ENCODE results near the gene GALNT18.

Gene GALNT18

GRCh38 chr11:11584937-11585336, 36.9 kb downstream of the GALNT18 start:
- DNase-seq = no peak

DNA sequence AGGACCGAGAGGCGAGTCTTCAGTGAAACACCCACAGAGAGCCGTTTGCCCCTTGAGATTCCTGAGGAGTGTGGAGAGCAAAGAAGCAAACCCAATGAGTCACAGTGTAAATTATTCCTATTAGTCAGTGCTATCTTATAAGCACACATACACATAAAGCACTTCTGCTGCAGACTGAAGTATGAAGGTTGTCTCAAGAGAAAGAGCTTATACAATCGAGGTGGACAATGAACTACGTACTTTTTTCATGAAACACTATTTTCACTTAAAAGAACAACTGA, 37.3 kb downstream of the GALNT18 start:
- DNase-seq = no peak

DNA sequence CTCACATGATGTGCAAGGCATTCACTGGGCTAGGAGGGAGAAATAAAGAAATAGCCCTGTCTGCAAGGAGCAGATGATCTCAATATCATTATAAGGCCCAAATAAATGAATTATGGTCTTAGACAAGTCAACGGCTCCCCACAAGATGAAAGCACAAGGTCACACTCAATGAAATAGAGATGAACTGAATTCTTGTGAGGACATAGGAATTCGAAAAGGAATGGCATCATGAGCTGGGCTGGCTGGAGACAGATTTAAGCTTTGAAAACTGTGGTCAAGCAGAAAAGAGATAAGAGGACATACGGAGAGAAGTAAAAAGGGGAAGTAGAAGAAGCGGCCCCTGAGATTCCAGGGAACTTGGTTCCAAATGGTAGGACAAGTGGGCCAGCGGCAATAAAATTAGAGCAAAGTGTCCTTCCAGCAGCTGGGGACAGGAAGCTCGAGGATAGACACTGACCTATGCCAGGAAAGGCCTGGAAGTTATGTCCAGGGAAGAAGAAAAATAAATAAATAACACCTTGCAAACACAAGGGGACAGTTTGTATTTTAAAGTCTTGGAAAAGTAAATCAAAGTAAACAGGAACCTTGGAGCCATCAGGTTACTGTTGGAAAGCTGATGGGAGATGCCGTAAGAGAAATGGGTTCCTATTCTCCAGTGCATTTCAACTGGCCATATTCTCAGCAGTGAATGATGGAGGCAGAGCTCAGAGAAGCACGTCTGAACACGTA, 37.8 kb downstream of the GALNT18 start:
- DNase-seq = no peak

- no peak for DNase-seq
These were observed 39.6 kb downstream of the GALNT18 start for GRCh38 chr11:11582011-11582701.

DNA sequence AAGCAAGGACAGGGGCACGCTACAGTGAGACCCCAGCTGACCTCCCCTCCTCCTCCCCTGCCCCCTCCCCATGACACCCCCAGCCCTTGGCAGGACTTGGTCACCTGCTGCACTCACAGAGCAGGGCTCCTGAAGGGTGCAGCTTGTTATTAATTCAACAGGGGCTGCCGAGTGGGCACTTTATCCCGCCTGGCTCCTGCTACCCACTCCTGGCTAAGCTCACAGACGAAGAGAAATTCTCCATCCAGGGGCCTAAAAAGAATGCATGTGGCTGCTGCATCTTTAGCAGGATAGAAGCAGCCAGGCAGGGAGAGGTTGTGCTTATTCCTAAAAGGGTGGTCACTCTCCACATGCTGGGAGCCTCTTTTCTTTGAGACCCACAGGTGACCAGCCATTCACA, 40.3 kb downstream of the GALNT18 start:
- DNase-seq = no peak

DNA sequence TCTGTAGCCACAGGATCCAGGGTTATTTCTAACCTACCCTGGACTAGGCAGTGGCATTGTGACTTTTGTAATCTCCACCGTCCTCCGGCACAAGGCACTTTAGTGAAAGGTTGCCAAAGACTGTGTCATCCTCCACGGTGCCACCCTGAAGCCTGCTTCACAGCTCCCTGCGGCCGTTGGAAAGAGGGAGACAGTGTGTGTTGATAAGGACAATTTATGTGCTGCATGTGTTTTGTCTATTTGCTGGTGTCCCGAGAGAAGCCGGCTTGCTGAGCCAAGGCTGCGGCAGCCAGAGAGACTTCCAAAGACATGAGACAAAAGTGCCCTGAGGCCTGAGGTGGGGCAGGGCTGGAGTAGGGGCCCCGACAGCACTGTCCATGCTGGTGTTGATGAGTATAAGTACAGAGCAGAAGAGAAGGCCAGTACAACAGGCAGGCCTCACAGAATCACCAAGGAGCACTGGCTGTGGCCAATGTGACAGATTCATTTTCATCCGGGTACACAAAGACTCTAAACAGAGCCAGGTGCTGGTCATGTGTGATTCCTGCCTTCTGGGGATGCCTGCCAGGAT, 40.9 kb downstream of the GALNT18 start:
- no peak for DNase-seq

DNA sequence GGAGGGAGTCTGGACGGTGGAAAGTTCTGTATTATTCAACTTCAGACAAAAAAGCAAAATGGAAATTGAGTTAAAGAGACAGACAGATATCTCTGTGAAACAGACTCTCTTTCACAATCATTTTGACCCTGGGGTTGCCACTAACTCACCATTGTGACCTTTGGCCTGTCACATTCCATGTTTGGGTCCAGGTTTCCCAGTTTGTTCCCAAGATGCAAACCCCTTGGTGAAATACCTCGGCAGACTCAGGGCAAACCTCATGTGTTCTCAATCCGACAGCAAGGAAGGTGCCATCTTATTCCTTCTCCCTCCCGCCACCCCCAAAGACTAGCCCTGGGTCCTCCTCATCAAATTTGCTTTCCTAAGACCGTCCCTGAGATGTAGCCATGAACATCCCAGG, 41.8 kb downstream of the GALNT18 start:
- DNase-seq = no peak

DNA sequence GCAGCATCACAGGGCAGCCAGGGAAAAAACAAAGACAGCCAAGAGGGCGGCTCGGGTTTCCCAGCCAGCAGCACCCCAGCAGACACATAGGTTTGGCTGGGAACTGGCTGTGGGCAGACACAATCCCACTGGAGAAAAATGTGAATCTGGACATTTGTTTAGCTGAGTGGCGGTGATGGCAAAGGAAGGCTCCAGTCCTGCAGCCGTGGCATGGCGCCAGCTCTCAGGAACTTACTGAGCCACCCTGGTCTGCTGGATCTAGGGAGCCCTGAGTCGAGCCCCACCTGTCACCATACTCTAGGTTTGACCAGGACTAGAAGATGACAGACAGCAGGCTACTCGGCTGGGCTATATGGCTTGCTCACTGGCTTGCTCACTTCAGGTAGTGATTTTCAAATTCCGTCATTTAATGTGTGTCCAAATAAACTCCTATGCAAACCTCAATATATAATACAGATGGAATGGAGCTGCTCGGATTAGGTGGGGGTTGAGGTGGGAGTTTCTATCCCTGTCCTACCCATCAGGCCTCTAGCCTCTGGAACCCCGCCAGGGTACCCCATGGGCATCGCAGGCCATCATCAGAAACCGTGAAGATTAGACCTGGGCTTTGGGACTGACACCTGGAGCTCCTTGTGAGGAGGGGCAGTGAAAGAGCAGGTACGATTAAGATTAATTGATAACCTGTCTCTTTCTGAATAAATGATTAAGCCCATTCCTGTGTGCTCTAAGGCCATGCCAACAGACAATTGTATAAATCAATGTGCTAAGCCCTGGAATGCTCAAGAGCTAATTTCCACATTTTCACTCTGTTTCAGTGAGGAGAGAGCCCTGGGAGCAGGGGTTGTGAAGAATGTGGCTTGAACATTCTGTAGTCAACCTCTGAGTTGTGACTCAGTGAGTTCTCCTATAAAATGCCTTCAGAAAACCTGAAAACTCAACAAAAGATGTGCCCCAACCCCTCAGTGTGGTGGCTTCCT, 42.5 kb downstream of the GALNT18 start:
- DNase-seq = no peak

DNA sequence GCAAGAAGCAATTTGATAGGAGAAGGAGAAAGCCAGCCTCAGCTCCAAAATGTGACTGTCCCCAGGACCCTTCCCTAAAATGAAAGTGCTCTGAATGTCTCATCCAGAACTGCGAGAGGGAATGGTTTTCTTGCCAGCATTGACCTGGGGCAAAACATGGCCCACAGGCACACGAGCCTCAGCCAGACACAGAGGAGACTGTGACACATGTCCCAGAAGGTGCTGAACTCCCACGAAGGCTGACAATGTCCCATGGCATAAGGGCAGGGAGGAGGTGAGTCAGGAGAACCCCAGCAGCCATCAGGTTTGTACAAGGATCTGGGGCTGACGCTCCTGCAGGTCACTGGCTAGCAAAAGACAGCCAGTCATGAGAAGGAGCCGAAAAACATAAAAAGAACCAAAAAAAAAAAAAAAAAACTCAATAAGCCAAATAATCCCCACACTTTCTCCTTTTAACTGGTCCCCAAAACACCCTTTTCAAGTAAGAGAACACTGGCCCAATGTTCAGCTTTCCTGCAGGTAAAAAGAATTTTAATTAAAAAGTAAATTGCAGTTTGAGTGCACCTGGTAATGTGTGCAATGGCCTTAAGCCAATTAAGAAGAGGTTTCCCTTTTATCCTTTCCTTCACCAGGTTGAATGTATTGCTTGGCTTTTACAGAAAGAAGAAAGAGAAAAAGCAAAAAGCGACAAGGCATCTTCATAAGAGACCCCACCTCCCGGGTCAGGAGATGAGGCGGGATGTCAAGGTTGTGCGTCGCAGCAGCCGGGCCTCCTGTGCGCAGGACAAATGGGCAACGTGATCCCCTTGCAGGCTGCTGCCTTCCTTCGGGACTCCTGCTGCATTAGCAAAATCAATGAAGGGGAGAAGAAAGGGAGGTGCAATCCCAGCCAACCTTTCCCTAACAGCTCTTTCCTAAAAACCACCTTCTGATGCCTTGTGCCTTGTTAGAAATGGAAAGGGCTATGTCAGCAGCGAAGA, 43.6 kb downstream of the GALNT18 start:
- no peak for DNase-seq

DNA sequence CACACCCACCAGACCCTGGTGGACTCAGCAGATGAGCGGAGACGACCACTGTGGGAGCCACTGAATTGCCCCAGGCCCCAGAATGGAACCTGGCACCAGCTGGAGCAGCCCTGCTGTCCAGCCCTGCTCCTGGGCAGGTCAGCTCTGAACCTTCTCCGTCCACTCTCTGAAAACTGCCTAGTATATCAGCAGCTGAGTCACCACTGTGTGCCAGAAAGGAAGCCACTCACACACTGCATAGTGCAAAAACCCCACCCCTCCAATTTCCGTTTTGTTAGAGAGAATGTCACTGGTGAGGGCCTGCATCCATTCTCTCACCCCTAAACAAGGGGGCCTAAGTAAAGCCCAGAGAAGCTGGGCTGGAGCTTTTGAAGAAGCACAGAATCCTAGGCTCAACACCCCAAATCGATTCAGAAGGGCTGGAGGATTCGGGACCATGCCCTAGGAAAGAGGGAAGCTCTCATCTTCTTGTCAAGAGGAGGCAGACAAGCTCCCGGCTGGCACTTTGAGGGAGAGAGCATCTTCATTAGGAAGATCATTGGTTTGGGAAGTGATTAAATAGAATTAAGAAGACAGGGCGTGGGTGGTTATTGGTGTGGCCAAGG, 44.5 kb downstream of the GALNT18 start:
- DNase-seq = no peak

- no peak for DNase-seq
These were observed 47.2 kb downstream of the GALNT18 start for GRCh38 chr11:11574373-11575287.

DNA sequence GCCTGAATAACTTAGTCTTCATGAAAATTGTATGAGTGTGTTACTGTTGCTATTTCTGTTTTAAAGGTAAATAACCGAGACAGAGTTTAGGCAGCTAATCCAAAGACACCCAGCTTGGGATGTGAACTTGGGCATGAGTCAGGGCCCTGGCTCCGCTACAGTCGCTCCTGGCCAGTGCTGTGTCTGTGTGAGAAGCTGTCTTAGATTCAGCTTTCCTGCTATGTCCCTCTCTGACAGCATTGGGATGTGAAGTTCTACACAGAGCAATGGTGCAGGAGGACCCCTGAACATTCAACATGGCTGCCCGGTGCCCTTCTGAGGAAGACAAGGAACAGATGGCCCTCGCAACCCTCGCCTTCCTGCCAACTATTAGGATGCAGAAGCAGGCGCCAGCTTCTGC, 49.4 kb downstream of the GALNT18 start:
- no peak for DNase-seq

DNA sequence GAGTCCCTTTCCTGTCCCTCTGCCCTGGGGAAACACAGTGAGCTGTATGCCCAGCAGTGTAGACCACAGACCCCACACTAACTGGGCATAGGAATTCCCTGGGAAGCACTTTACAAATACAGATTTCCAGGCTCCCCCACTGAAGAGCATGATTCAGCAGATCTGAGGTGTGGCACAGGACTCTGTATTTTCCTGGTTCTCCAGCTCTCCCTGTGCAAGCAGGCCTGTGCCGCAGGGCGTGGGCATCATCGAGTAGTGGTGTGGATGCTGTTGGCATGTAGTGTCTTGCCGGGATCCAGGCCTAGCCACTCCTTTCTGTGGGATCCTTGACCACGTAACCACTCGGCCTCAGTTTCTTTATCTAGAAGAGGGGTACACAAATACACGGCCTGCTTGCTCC, 49.9 kb downstream of the GALNT18 start:
- no peak for DNase-seq

DNA sequence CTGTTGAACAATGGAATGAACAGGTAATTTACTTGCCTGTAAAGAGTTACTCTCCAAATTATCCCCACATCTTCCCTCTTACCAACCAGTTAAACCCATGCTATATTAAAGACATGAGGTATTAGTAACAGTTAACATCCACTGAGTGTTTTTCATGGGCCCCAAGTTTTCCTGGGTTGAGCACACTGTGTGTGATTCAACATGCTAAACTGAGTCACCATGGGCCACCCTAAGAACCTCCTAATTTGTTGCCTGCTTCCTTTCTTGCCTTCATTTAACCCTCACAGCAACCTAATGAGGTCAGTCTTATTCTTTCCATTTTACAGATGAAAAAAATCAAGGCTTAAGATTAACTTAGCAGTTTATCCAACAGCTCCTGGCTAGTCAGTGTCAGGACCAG, 51.0 kb downstream of the GALNT18 start:
- no peak for DNase-seq

- DNase-seq = no peak
These were observed 51.8 kb downstream of the GALNT18 start for GRCh38 chr11:11569936-11570491.

GRCh38 chr11:11568651-11569229, 53.1 kb downstream of the GALNT18 start:
- DNase-seq = no peak

DNA sequence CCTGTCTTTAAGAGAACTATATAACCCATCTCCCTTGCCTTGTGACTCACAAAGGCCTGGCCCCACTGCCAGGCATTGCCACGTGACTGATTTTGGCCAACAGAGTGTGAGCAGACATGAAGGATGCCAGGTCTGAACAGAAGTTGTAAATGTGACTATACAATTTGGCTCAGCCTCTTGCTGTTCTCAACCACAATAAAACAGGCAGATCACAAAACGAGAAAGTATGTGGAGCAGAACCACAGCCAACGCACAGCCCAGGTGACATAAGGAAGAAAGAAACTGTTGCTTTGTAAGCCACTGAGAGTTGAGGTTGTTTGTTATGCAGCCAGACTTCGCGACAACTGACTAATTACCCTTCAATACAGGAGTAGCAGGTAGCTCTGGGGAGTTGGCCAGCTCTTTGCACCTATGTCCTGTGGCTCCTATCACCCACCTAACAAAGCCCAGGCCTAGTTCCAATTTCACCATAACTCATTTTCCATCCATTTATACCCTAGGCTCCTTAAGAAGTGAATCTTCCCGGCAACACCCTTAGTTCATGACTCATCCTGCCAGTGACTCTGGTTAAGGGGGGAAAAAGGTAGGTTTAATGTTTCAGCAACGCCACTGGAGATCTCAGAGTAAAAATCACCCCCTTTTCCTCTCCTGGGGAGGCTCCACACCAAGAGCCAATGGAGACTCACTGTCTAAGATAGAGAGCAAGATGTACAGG, 53.7 kb downstream of the GALNT18 start:
- DNase-seq = no peak

DNA sequence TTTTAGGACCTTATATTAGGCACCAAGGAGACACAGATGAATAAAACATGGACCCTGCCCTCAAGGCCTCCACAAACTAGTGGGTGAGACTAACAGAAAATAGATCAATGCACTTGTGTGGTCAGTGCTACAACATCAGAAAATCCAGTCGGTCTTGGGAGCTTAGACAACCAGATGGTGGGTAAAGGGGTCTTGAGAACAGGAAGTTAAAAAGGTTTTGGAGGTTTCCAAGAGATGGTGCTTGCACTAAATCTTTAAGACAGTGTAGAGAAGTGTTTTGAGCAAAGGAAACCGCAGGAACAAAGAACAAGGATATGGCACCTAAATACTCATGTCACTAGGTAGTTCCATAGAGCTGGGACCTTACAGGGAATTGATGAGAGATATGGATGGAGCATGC, 56.2 kb downstream of the GALNT18 start:
- no peak for DNase-seq
